ENCODE data around the gene BICC1. TPM values are rescaled to one million over a fixed set of nuclear protein-coding genes. Genes with fewer than 3 reads are reported as not detected.

BICC1 gene
- polyA plus RNA-seq, 1 donor = 6.2 TPM

GRCh38 chr10:58833771-58834561 is 321.3 kb downstream of the BICC1 start:
- H3K36me3 ChIP-seq (ENCODE audit: control insufficient read depth, insufficient read depth, low read length) = no peaks in the 10 kb centered on the region
- H3K27ac ChIP-seq (ENCODE audit: low read length) = no peak overlapping the region
- no peaks in the 10 kb centered on the region for H3K27me3 ChIP-seq (ENCODE audit: control insufficient read depth, insufficient read depth, low read length)
- H3K4me1 ChIP-seq (ENCODE audit: control insufficient read depth, insufficient read depth, low read length) = no peaks in the 10 kb centered on the region
- DNase-seq = no peak
- no peak overlapping the region for H3K4me3 ChIP-seq (ENCODE audit: low read length)
- WGBS (ENCODE audit: insufficient coverage, low lambda C conversion rate) = 80% methylated on average over 1 of the region's 5 CpGs
- H3K9me3 ChIP-seq (ENCODE audit: control insufficient read depth, low read depth, low read length) = no peaks in the 10 kb centered on the region

GRCh38 chr10:58836176-58836700 is 323.6 kb downstream of the BICC1 start:
- Histone ChIP-seq H3K4me3 (ENCODE audit: low read length) (no peak overlapping the region), H3K9me3 (ENCODE audit: control insufficient read depth, low read depth, low read length) (no peaks in the 10 kb centered on the region), H3K27me3 (ENCODE audit: control insufficient read depth, insufficient read depth, low read length) (no peaks in the 10 kb centered on the region), H3K36me3 (ENCODE audit: control insufficient read depth, insufficient read depth, low read length) (no peaks in the 10 kb centered on the region), H3K4me1 (ENCODE audit: control insufficient read depth, insufficient read depth, low read length) (no peaks in the 10 kb centered on the region), H3K27ac (ENCODE audit: low read length) (no peak overlapping the region)
- WGBS (ENCODE audit: insufficient coverage, low lambda C conversion rate) = no CpG with 5 or more reads among the region's 3 CpGs
- DNase-seq = no peak

- no peaks in the 10 kb centered on the region for H3K9me3 ChIP-seq (ENCODE audit: control insufficient read depth, low read depth, low read length)
- no peak overlapping the region for H3K4me3 ChIP-seq (ENCODE audit: low read length)
- no peaks in the 10 kb centered on the region for H3K36me3 ChIP-seq (ENCODE audit: control insufficient read depth, insufficient read depth, low read length)
- WGBS (ENCODE audit: insufficient coverage, low lambda C conversion rate) = no CpG with 5 or more reads among the region's 8 CpGs
- H3K27ac ChIP-seq (ENCODE audit: low read length) = no peak overlapping the region
- H3K27me3 ChIP-seq (ENCODE audit: control insufficient read depth, insufficient read depth, low read length) = no peaks in the 10 kb centered on the region
- no peak for DNase-seq
- H3K4me1 ChIP-seq (ENCODE audit: control insufficient read depth, insufficient read depth, low read length) = no peaks in the 10 kb centered on the region
Measured at GRCh38 chr10:58836991-58837575, 324.4 kb downstream of the BICC1 start.

GRCh38 chr10:58837826-58838225 is 325.2 kb downstream of the BICC1 start:
- H3K36me3 ChIP-seq (ENCODE audit: control insufficient read depth, insufficient read depth, low read length) = no peaks in the 10 kb centered on the region
- no peak overlapping the region for H3K27ac ChIP-seq (ENCODE audit: low read length)
- no peaks in the 10 kb centered on the region for H3K9me3 ChIP-seq (ENCODE audit: control insufficient read depth, low read depth, low read length)
- H3K4me1 ChIP-seq (ENCODE audit: control insufficient read depth, insufficient read depth, low read length) = no peaks in the 10 kb centered on the region
- H3K4me3 ChIP-seq (ENCODE audit: low read length) = no peak overlapping the region
- H3K27me3 ChIP-seq (ENCODE audit: control insufficient read depth, insufficient read depth, low read length) = no peaks in the 10 kb centered on the region
- no peak for DNase-seq
- 100% methylated on average over 1 of the region's 2 CpGs for WGBS (ENCODE audit: insufficient coverage, low lambda C conversion rate)

GRCh38 chr10:58838561-58839208 is 326.0 kb downstream of the BICC1 start:
- no peaks in the 10 kb centered on the region for H3K27me3 ChIP-seq (ENCODE audit: control insufficient read depth, insufficient read depth, low read length)
- H3K9me3 ChIP-seq (ENCODE audit: control insufficient read depth, low read depth, low read length) = no peaks in the 10 kb centered on the region
- no peaks in the 10 kb centered on the region for H3K4me1 ChIP-seq (ENCODE audit: control insufficient read depth, insufficient read depth, low read length)
- no peak overlapping the region for H3K27ac ChIP-seq (ENCODE audit: low read length)
- H3K36me3 ChIP-seq (ENCODE audit: control insufficient read depth, insufficient read depth, low read length) = no peaks in the 10 kb centered on the region
- WGBS (ENCODE audit: insufficient coverage, low lambda C conversion rate) = no CpG with 5 or more reads among the region's 1 CpG
- no peak overlapping the region for H3K4me3 ChIP-seq (ENCODE audit: low read length)
- no peak for DNase-seq

GRCh38 chr10:58839771-58840170 is 327.1 kb downstream of the BICC1 start:
- no peak overlapping the region for H3K27ac ChIP-seq (ENCODE audit: low read length)
- H3K4me3 ChIP-seq (ENCODE audit: low read length) = no peak overlapping the region
- H3K27me3 ChIP-seq (ENCODE audit: control insufficient read depth, insufficient read depth, low read length) = no peaks in the 10 kb centered on the region
- H3K4me1 ChIP-seq (ENCODE audit: control insufficient read depth, insufficient read depth, low read length) = no peaks in the 10 kb centered on the region
- no peaks in the 10 kb centered on the region for H3K9me3 ChIP-seq (ENCODE audit: control insufficient read depth, low read depth, low read length)
- no peak for DNase-seq
- H3K36me3 ChIP-seq (ENCODE audit: control insufficient read depth, insufficient read depth, low read length) = no peaks in the 10 kb centered on the region

GRCh38 chr10:58840840-58841435 is 328.3 kb downstream of the BICC1 start:
- no peak for DNase-seq
- H3K36me3 ChIP-seq (ENCODE audit: control insufficient read depth, insufficient read depth, low read length) = no peaks in the 10 kb centered on the region
- no peaks in the 10 kb centered on the region for H3K9me3 ChIP-seq (ENCODE audit: control insufficient read depth, low read depth, low read length)
- H3K27ac ChIP-seq (ENCODE audit: low read length) = no peak overlapping the region
- H3K27me3 ChIP-seq (ENCODE audit: control insufficient read depth, insufficient read depth, low read length) = no peaks in the 10 kb centered on the region
- no peak overlapping the region for H3K4me3 ChIP-seq (ENCODE audit: low read length)
- no peaks in the 10 kb centered on the region for H3K4me1 ChIP-seq (ENCODE audit: control insufficient read depth, insufficient read depth, low read length)
- WGBS (ENCODE audit: insufficient coverage, low lambda C conversion rate) = 100% methylated on average over 1 of the region's 1 CpG

GRCh38 chr10:58842860-58843376 is 330.2 kb downstream of the BICC1 start:
- H3K4me3 ChIP-seq (ENCODE audit: low read length) = no peak overlapping the region
- no peak overlapping the region for H3K27ac ChIP-seq (ENCODE audit: low read length)
- H3K36me3 ChIP-seq (ENCODE audit: control insufficient read depth, insufficient read depth, low read length) = no peaks in the 10 kb centered on the region
- no peaks in the 10 kb centered on the region for H3K27me3 ChIP-seq (ENCODE audit: control insufficient read depth, insufficient read depth, low read length)
- no peaks in the 10 kb centered on the region for H3K9me3 ChIP-seq (ENCODE audit: control insufficient read depth, low read depth, low read length)
- DNase-seq = no peak
- H3K4me1 ChIP-seq (ENCODE audit: control insufficient read depth, insufficient read depth, low read length) = no peaks in the 10 kb centered on the region
- no CpG with 5 or more reads among the region's 4 CpGs for WGBS (ENCODE audit: insufficient coverage, low lambda C conversion rate)

- H3K36me3 ChIP-seq (ENCODE audit: control insufficient read depth, insufficient read depth, low read length) = no peaks in the 10 kb centered on the region
- H3K9me3 ChIP-seq (ENCODE audit: control insufficient read depth, low read depth, low read length) = no peaks in the 10 kb centered on the region
- no peak for DNase-seq
- 92% methylated on average over 2 of the region's 4 CpGs for WGBS (ENCODE audit: insufficient coverage, low lambda C conversion rate)
- H3K27ac ChIP-seq (ENCODE audit: low read length) = no peak overlapping the region
- H3K4me1 ChIP-seq (ENCODE audit: control insufficient read depth, insufficient read depth, low read length) = no peaks in the 10 kb centered on the region
- H3K4me3 ChIP-seq (ENCODE audit: low read length) = no peak overlapping the region
- H3K27me3 ChIP-seq (ENCODE audit: control insufficient read depth, insufficient read depth, low read length) = no peaks in the 10 kb centered on the region
Measured at GRCh38 chr10:58843760-58844159, 331.1 kb downstream of the BICC1 start.

- H3K36me3 ChIP-seq (ENCODE audit: control insufficient read depth, insufficient read depth, low read length) = no peaks in the 10 kb centered on the region
- H3K4me1 ChIP-seq (ENCODE audit: control insufficient read depth, insufficient read depth, low read length) = no peaks in the 10 kb centered on the region
- no peaks in the 10 kb centered on the region for H3K9me3 ChIP-seq (ENCODE audit: control insufficient read depth, low read depth, low read length)
- no peak for DNase-seq
- 14% methylated on average over 1 of the region's 3 CpGs for WGBS (ENCODE audit: insufficient coverage, low lambda C conversion rate)
- H3K4me3 ChIP-seq (ENCODE audit: low read length) = no peak overlapping the region
- no peak overlapping the region for H3K27ac ChIP-seq (ENCODE audit: low read length)
- no peaks in the 10 kb centered on the region for H3K27me3 ChIP-seq (ENCODE audit: control insufficient read depth, insufficient read depth, low read length)
Measured at GRCh38 chr10:58844680-58845079, 332.0 kb downstream of the BICC1 start.
